Loucy (cell line): Measurements from ENCODE around the gene AKR1D1.

Experiments used
- CTCF ChIP-seq: fragments of 200-600 bp; sonication (generic); conservative IDR thresholded peaks from 2 replicates; pipeline ENCODE4 v1.5.1; 2014; ENCODE audit warnings: mild to moderate bottlenecking, antibody characterized with exemption, low read length
- EZH2phosphoT487 ChIP-seq: fragments of 200-600 bp; IDR thresholded peaks from 2 replicates; pipeline ENCODE4 v1.6.1; 2018; ENCODE audit warnings: antibody characterized with exemption, mild to moderate bottlenecking, moderate library complexity, borderline replicate concordance

GRCh38 chr7:138142583-138143201, 66.4 kb downstream of the AKR1D1 start:
- TF ChIP-seq CTCF: no peak
- TF ChIP-seq EZH2phosphoT487: no peak
